ENCODE data around the gene SUGCT. TPM values are rescaled to one million over a fixed set of nuclear protein-coding genes. Genes with fewer than 3 reads are reported as not detected.

The SUGCT gene
- 8.8 TPM for polyA plus RNA-seq (2013, experiment 1 of 2)
- 5.5 TPM for polyA plus RNA-seq (2013, experiment 2 of 2)

DNA sequence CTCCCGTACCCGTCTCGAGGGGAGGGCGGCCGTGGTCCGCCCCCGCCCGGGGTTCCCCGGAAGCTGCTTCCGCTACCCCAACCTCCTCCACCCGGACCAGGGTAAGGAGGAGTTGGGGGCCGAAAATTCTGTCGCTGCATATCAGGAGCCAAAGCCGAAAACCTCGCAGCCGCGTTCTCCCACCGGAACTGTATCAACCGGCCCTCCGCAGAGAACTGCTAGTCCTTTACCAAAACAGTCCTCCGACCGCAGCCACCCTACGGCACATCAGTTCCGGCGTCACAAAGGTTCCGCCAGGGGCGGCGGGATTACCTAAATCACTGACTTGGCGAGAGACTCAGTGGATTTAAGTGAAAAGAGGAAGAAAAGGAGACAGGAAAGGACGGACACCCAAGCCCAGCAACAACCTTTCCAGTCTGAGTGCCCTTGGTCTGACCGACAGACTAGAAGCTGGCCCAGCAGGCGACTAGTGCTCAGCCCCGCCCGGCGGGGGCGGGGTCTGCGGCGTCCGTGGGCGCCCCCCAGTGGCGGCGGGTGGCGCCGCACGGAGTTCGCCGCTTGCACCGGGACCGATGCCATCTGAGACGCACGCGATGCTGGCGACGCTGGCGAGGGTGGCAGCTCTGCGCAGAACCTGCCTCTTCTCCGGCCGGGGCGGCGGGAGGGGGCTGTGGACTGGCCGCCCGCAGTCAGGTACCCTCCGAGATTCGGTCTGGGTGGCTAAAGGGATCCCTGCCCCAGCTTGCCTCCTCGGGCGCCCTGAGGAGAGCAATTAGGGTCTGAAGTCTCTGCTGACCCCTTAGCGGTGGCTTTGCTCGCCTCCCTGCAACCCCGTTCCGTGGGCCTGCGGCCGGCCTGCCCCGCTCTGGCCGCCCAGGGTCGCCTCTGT, at the start of gene SUGCT, which contains the start of gene MPLKIP:
Gene SUGCT (plus strand): TSS at position 578 of the 889 bp plus-strand sequence.
Gene MPLKIP (minus strand): TSS at position 195 of the 889 bp plus-strand sequence. CDS start 55 bp downstream, at position 140.
- Histone ChIP-seq H3K4me1 (ENCODE audit: control insufficient read depth, insufficient read depth, low read length, poor library complexity, severe bottlenecking) (no peaks in the 10 kb centered on the region), H3K27ac (ENCODE audit: low read depth, low read length, severe bottlenecking) (peak within 1 kb of the TSS; percentile 89), H3K36me3 (ENCODE audit: control insufficient read depth, insufficient read depth, low read length) (peaks cover 12% of the 10 kb centered on the region), H3K9me3 (ENCODE audit: control insufficient read depth, low read length) (no peaks in the 10 kb centered on the region), H3K4me3 (ENCODE audit: extremely low read depth, insufficient read depth, low read length, poor library complexity, severe bottlenecking) (peak within 1 kb of the TSS; percentile 93)
- 0% methylated on average over 56 to 64 of the region's 75 CpGs for WGBS, 2 experiments (ENCODE audit: insufficient coverage in 2 of 2)

DNA sequence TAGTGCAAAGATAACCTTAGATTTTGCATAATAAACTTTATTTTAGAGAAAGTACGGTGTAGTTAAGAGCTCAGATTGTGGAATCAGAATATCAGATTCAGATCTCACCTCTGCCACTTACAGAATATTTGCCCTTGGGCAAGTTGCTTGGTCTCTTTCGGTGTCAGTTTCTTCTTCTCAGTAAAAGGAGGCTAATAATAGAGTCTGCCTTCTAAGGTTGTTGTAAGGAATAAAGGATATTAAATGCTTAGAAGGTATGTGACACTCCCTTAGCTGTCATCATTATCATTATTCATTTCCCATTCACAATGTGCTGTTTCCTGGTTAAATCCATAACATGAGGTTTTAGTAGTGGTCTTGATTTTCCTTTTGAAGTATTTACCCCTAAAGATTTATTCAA, 42.6 kb upstream of the SUGCT start:
- no peak overlapping the region for H3K4me3 ChIP-seq (ENCODE audit: extremely low read depth, insufficient read depth, low read length, poor library complexity, severe bottlenecking)
- no peak overlapping the region for H3K27ac ChIP-seq (ENCODE audit: low read depth, low read length, severe bottlenecking)
- H3K4me1 ChIP-seq (ENCODE audit: control insufficient read depth, insufficient read depth, low read length, poor library complexity, severe bottlenecking), result no peaks in the 10 kb centered on the region
- peaks cover 57% of the 10 kb centered on the region for H3K36me3 ChIP-seq (ENCODE audit: control insufficient read depth, insufficient read depth, low read length)
- H3K9me3 ChIP-seq (ENCODE audit: control insufficient read depth, low read length), result no peaks in the 10 kb centered on the region
- no CpG with 5 or more reads among the region's 2 CpGs for WGBS, 2 experiments (ENCODE audit: insufficient coverage in 2 of 2)

DNA sequence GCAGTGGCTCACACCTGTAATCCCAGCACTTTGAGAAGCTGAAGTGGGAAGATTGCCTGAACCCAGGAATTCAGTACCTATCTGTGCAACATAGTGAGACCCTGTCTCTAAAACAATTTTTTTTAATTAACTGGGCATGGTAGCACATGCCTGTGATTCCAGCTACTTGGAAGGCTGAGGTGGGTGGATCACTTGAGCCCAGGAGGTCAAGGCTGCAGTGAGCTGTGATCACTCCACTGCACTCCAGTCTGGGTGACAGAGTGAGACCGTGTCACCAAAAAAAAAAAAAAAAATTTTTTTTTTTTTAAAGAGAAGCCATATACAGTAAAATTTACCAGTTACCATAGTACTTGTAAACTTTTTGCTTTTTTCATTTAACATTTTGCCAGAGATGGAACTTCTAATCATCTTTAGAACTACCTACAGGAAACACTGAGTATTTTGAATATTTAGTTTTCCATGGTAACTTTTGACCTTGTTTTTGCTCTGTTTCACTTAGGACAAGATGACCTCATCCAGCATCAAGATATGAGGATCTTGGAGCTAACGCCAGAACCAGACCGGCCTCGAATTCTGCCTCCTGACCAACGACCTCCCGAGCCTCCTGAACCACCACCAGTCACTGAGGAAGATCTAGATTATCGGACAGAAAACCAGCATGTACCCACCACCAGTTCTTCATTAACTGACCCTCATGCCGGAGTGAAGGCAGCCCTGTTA, 41.0 kb upstream of the SUGCT start:
- 91 to 93% methylated on average over 4 to 5 of the region's 8 CpGs for WGBS, 2 experiments (ENCODE audit: insufficient coverage in 2 of 2)
- Histone ChIP-seq H3K4me3 (ENCODE audit: extremely low read depth, insufficient read depth, low read length, poor library complexity, severe bottlenecking) (no peak overlapping the region), H3K4me1 (ENCODE audit: control insufficient read depth, insufficient read depth, low read length, poor library complexity, severe bottlenecking) (no peaks in the 10 kb centered on the region), H3K36me3 (ENCODE audit: control insufficient read depth, insufficient read depth, low read length) (peaks cover 48% of the 10 kb centered on the region), H3K27ac (ENCODE audit: low read depth, low read length, severe bottlenecking) (no peak overlapping the region), H3K9me3 (ENCODE audit: control insufficient read depth, low read length) (no peaks in the 10 kb centered on the region)

DNA sequence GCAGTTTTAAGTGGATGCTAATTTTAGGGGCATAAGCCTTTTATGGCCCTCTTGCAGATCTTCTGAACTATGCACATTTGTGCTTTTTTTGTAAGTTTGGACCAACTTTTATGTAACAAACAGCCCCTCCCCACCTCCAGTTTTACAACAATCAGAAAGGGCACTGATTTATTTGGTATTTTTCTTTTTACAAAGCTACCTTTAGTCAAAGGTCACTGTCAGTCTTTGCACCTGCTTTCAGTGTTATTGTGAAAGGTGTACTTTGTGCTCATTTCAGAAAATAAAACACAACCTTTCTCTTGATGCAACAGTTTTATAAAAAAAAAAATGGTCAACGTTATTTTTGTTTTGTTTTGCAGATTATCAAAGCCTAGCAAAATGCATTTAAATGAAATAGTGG, 39.6 kb upstream of the SUGCT start:
- no peaks in the 10 kb centered on the region for H3K9me3 ChIP-seq (ENCODE audit: control insufficient read depth, low read length)
- peaks cover 43% of the 10 kb centered on the region for H3K36me3 ChIP-seq (ENCODE audit: control insufficient read depth, insufficient read depth, low read length)
- no CpG with 5 or more reads among the region's 1 CpG for WGBS, 2 experiments (ENCODE audit: insufficient coverage in 2 of 2)
- H3K27ac ChIP-seq (ENCODE audit: low read depth, low read length, severe bottlenecking), result no peak overlapping the region
- H3K4me3 ChIP-seq (ENCODE audit: extremely low read depth, insufficient read depth, low read length, poor library complexity, severe bottlenecking), result no peak overlapping the region
- no peaks in the 10 kb centered on the region for H3K4me1 ChIP-seq (ENCODE audit: control insufficient read depth, insufficient read depth, low read length, poor library complexity, severe bottlenecking)

DNA sequence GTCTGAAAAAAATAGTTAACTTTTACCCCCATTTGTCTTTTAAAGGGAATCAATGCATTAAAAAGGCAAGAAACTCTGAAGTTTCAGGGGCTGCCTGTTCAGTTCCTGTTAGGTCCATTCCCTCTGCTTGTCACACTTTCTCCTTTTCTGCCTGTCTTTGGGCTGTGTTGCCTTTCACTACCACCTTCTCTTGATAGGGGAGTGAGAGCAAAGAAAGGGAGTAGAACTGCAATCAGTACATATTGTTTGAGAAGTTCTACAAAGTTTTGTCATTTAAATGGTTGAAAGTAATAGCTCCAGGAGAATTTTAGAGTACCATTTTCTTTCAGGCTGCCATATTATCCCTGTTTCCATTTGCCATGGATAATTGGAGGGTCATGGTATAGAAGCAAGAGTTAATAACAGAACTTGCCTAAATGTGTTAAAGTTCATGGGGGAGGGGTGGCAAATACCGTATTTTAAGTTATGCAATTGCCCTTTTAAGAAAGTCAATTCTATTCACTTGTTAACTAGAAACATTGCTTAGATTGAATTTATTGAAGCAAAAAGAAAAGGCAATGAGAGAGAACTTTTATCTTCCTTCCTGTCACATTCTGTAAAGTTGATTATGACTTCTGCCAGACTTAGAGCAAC, 39.0 kb upstream of the SUGCT start:
- peaks cover 40% of the 10 kb centered on the region for H3K36me3 ChIP-seq (ENCODE audit: control insufficient read depth, insufficient read depth, low read length)
- H3K4me3 ChIP-seq (ENCODE audit: extremely low read depth, insufficient read depth, low read length, poor library complexity, severe bottlenecking), result no peak overlapping the region
- no CpG with 5 or more reads among the region's 1 CpG for WGBS, 2 experiments (ENCODE audit: insufficient coverage in 2 of 2)
- H3K4me1 ChIP-seq (ENCODE audit: control insufficient read depth, insufficient read depth, low read length, poor library complexity, severe bottlenecking), result no peaks in the 10 kb centered on the region
- H3K27ac ChIP-seq (ENCODE audit: low read depth, low read length, severe bottlenecking), result no peak overlapping the region
- no peaks in the 10 kb centered on the region for H3K9me3 ChIP-seq (ENCODE audit: control insufficient read depth, low read length)

DNA sequence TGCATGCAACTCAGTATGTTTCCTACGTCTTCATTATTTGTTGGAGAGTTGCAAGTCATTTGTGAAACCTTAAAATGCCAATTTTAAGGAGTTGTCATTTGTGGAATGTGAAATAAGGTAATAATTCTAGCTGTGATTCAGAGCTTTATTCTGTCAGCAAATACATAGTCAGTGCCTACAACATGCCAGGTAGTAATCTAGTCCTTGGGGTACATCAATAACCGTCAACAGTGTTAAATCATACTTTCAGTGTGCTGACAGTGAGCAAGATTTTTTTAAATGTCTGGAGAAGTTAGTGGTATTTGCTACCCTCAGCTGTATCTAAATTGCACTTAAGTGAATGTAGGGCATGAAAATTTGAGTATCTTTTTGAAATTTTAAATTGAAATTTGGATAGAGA, 37.1 kb upstream of the SUGCT start:
- Histone ChIP-seq H3K4me3 (ENCODE audit: extremely low read depth, insufficient read depth, low read length, poor library complexity, severe bottlenecking) (no peak overlapping the region), H3K27ac (ENCODE audit: low read depth, low read length, severe bottlenecking) (no peak overlapping the region), H3K9me3 (ENCODE audit: control insufficient read depth, low read length) (no peaks in the 10 kb centered on the region), H3K4me1 (ENCODE audit: control insufficient read depth, insufficient read depth, low read length, poor library complexity, severe bottlenecking) (no peaks in the 10 kb centered on the region), H3K36me3 (ENCODE audit: control insufficient read depth, insufficient read depth, low read length) (peaks cover 27% of the 10 kb centered on the region)
- 100% methylated on average over 1 to 2 of the region's 2 CpGs for WGBS, 2 experiments (ENCODE audit: insufficient coverage in 2 of 2)

DNA sequence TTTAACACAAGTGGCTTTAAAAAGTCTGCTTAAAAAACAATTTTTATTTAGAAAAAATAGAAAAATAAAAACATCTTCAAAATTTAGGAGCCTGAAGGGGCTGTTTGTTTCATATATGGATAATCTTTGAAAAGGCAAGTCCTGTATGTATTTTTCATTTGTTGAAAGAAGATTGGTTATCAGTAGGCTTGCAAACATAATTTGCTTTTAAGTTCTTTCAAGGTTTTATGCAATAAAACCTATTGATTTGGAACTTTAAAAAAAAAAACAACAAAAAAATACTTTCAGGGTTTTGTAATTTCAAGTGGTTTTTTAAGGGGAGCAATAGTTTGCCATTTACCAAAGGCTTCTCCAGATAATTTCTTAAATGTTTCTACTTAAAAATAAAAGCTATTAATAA, 36.0 kb upstream of the SUGCT start:
- Histone ChIP-seq H3K9me3 (ENCODE audit: control insufficient read depth, low read length) (no peaks in the 10 kb centered on the region), H3K4me3 (ENCODE audit: extremely low read depth, insufficient read depth, low read length, poor library complexity, severe bottlenecking) (no peak overlapping the region), H3K36me3 (ENCODE audit: control insufficient read depth, insufficient read depth, low read length) (peaks cover 22% of the 10 kb centered on the region), H3K27ac (ENCODE audit: low read depth, low read length, severe bottlenecking) (no peak overlapping the region), H3K4me1 (ENCODE audit: control insufficient read depth, insufficient read depth, low read length, poor library complexity, severe bottlenecking) (no peaks in the 10 kb centered on the region)

DNA sequence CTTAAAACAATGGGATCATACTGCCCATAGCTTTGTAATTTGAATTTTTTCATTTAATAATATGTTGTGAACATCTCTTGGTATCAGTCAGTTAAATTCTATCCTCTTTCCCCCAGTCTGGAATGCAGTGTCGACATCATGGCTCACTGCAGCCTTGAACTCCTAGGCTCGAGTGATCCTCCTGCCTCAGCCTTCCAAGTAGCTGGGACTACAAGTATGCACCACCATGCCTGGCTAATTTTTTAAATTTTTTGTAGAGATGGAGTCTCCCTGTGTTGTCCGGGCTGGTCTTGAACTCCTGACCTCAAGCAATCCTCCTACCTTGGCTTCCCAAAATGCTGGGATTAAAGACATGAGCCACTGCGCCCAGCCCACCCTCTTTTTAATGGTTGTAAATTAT, 35.0 kb upstream of the SUGCT start:
- no peaks in the 10 kb centered on the region for H3K9me3 ChIP-seq (ENCODE audit: control insufficient read depth, low read length)
- no peak overlapping the region for H3K27ac ChIP-seq (ENCODE audit: low read depth, low read length, severe bottlenecking)
- no peak overlapping the region for H3K4me3 ChIP-seq (ENCODE audit: extremely low read depth, insufficient read depth, low read length, poor library complexity, severe bottlenecking)
- 94 to 100% methylated on average over 2 of the region's 4 CpGs for WGBS, 2 experiments (ENCODE audit: insufficient coverage in 2 of 2)
- H3K36me3 ChIP-seq (ENCODE audit: control insufficient read depth, insufficient read depth, low read length), result peaks cover 12% of the 10 kb centered on the region
- H3K4me1 ChIP-seq (ENCODE audit: control insufficient read depth, insufficient read depth, low read length, poor library complexity, severe bottlenecking), result no peaks in the 10 kb centered on the region

DNA sequence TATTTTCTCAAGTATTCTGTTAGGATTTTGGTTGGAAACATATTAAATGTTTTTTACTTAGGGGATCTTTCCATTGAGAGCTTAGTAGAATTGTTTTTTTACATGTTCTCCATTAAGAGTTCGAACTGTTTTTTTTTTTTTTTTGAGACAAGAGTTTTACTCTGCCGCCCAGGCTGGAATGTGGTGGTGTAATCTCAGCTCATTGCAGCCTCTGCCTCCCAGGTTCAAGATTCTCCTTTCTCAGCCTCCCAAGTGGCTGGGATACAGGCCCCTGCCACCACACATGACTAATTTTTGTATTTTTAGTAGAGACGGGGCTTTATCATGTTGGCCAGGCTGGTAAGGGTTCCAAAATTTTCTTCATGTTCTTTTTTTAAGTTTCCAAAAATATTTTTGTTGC, 33.6 kb upstream of the SUGCT start:
- no peak overlapping the region for H3K27ac ChIP-seq (ENCODE audit: low read depth, low read length, severe bottlenecking)
- no peak overlapping the region for H3K4me3 ChIP-seq (ENCODE audit: extremely low read depth, insufficient read depth, low read length, poor library complexity, severe bottlenecking)
- no CpG with 5 or more reads among the region's 3 CpGs for WGBS, 2 experiments (ENCODE audit: insufficient coverage in 2 of 2)
- H3K9me3 ChIP-seq (ENCODE audit: control insufficient read depth, low read length), result no peaks in the 10 kb centered on the region
- H3K4me1 ChIP-seq (ENCODE audit: control insufficient read depth, insufficient read depth, low read length, poor library complexity, severe bottlenecking), result no peaks in the 10 kb centered on the region
- peaks cover 6% of the 10 kb centered on the region for H3K36me3 ChIP-seq (ENCODE audit: control insufficient read depth, insufficient read depth, low read length)

DNA sequence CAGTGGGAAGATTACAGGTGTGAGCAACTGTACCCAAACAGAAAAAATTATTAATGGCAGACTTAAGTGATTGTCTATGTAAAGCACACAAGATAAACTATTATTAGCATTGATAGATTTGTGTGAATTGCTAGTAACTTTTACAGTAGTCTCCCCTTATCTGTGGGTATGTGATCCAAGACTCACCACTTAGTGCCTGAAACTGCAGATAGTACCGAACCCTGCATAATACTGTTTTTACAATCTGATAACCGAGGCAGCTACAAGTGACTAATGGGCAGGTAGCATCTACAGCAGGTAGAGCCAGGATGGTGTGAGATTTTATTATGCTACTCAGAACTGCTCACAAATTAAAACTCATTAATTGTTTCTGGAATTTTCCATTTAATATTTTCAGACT, 31.9 kb upstream of the SUGCT start:
- H3K36me3 ChIP-seq (ENCODE audit: control insufficient read depth, insufficient read depth, low read length), result peaks cover under 1% of the 10 kb centered on the region
- no peaks in the 10 kb centered on the region for H3K9me3 ChIP-seq (ENCODE audit: control insufficient read depth, low read length)
- H3K4me1 ChIP-seq (ENCODE audit: control insufficient read depth, insufficient read depth, low read length, poor library complexity, severe bottlenecking), result no peaks in the 10 kb centered on the region
- H3K4me3 ChIP-seq (ENCODE audit: extremely low read depth, insufficient read depth, low read length, poor library complexity, severe bottlenecking), result no peak overlapping the region
- WGBS, 2 experiments (ENCODE audit: insufficient coverage in 2 of 2), result 100% methylated on average over 1 of the region's 2 CpGs; no CpG with 5 or more reads in 1 of the 2 experiments
- no peak overlapping the region for H3K27ac ChIP-seq (ENCODE audit: low read depth, low read length, severe bottlenecking)
